ENCODE data around the gene WASF1.
"Not testable (repeated sequence)": the region's sequence is repeated elsewhere in the genome, so short reads cannot be mapped to it uniquely, and the experiment has no call there.

Gene WASF1

GRCh38 chr6:110170081-110170480 lies 9.4 kb downstream of the WASF1 start:
- DNase-seq, result no peak

GRCh38 chr6:110158479-110158878 lies 21.0 kb downstream of the WASF1 start:
- DNase-seq, result no peak

- no peak for DNase-seq
Measured at GRCh38 chr6:110147870-110148269, 31.6 kb downstream of the WASF1 start.

GRCh38 chr6:110140650-110141049 lies 38.8 kb downstream of the WASF1 start:
- DNase-seq, result no peak

GRCh38 chr6:110139052-110139451 lies 40.4 kb downstream of the WASF1 start:
- DNase-seq, result no peak

- DNase-seq, result no peak
Measured at GRCh38 chr6:110137924-110138887, 41.3 kb downstream of the WASF1 start.

GRCh38 chr6:110130362-110130761 lies 49.1 kb downstream of the WASF1 start:
- no peak for DNase-seq

- no peak for DNase-seq
Measured at GRCh38 chr6:110128418-110128817, 51.1 kb downstream of the WASF1 start.

GRCh38 chr6:110125361-110125760 lies 54.1 kb downstream of the WASF1 start:
- no peak for DNase-seq

- not testable (repeated sequence) for DNase-seq
Measured at GRCh38 chr6:110121655-110122054, 57.8 kb downstream of the WASF1 start.

GRCh38 chr6:110116258-110116657 lies 63.2 kb downstream of the WASF1 start:
- DNase-seq, result no peak

- DNase-seq, result no peak
Measured at GRCh38 chr6:110114004-110114403, 65.5 kb downstream of the WASF1 start.

- no peak for DNase-seq
Measured at GRCh38 chr6:110105296-110105695, 74.2 kb downstream of the WASF1 start.

- DNase-seq, result no peak
Measured at GRCh38 chr6:110103260-110103659, 76.2 kb downstream of the WASF1 start.

GRCh38 chr6:110102411-110102810 lies 77.1 kb downstream of the WASF1 start:
- no peak for DNase-seq

GRCh38 chr6:110101885-110102284 lies 77.6 kb downstream of the WASF1 start:
- no peak for DNase-seq

GRCh38 chr6:110098511-110099116 lies 80.9 kb downstream of the WASF1 start:
- DNase-seq, result no peak

- DNase-seq, result no peak
Measured at GRCh38 chr6:110097443-110097842, 82.0 kb downstream of the WASF1 start.

GRCh38 chr6:110095935-110096334 lies 83.5 kb downstream of the WASF1 start:
- no peak for DNase-seq

- no peak for DNase-seq
Measured at GRCh38 chr6:110095101-110095500, 84.4 kb downstream of the WASF1 start.

GRCh38 chr6:110093981-110094380 lies 85.5 kb downstream of the WASF1 start:
- no peak for DNase-seq

- DNase-seq, result no peak
Measured at GRCh38 chr6:110090876-110091275, 88.6 kb downstream of the WASF1 start.

GRCh38 chr6:110089323-110089722 lies 90.1 kb downstream of the WASF1 start:
- DNase-seq, result no peak

GRCh38 chr6:110085285-110085684 lies 94.2 kb downstream of the WASF1 start:
- no peak for DNase-seq
